GM12891 (cell line): ENCODE data around the gene CRB3.

Experiments used
- DNase-seq: peaks from one replicate; pipeline ENCODE4 v3.0.0; 2011; ENCODE audit warnings: low spot score; ENCODE audit not compliant: insufficient read length
- FAIRE-seq: peaks from 2 replicates; lab custom pipeline; 2011; peaks lifted over from hg19 to GRCh38; lab: Jason Lieb, UNC
- PAX5 ChIP-seq: IDR thresholded peaks from 2 replicates; pipeline ENCODE4 v1.6.1; 2011; ENCODE audit warnings: low read length, moderate library complexity, mild to moderate bottlenecking; ENCODE audit not compliant: insufficient read depth, severe bottlenecking
- POLR2A ChIP-seq: IDR thresholded peaks from 2 replicates; pipeline ENCODE4 v1.6.1; 2011; ENCODE audit warnings: low read depth, low read length, control low read depth
- POLR2AphosphoS5 ChIP-seq: IDR thresholded peaks from 2 replicates; pipeline ENCODE4 v1.6.1; 2011; ENCODE audit warnings: low read depth, low read length, control low read depth
- POU2F2 ChIP-seq: IDR thresholded peaks from 2 replicates; pipeline ENCODE4 v1.6.1; 2011; ENCODE audit warnings: low read depth, mild to moderate bottlenecking, control low read depth, low read length, moderate library complexity
- SPI1 ChIP-seq: IDR thresholded peaks from 2 replicates; pipeline ENCODE4 v1.6.1; 2011; ENCODE audit warnings: low read depth, low read length, control low read depth
- TAF1 ChIP-seq: IDR thresholded peaks from 2 replicates; pipeline ENCODE4 v1.6.1; 2011; ENCODE audit warnings: low read depth, low read length, control low read depth

The CRB3 gene

DNA sequence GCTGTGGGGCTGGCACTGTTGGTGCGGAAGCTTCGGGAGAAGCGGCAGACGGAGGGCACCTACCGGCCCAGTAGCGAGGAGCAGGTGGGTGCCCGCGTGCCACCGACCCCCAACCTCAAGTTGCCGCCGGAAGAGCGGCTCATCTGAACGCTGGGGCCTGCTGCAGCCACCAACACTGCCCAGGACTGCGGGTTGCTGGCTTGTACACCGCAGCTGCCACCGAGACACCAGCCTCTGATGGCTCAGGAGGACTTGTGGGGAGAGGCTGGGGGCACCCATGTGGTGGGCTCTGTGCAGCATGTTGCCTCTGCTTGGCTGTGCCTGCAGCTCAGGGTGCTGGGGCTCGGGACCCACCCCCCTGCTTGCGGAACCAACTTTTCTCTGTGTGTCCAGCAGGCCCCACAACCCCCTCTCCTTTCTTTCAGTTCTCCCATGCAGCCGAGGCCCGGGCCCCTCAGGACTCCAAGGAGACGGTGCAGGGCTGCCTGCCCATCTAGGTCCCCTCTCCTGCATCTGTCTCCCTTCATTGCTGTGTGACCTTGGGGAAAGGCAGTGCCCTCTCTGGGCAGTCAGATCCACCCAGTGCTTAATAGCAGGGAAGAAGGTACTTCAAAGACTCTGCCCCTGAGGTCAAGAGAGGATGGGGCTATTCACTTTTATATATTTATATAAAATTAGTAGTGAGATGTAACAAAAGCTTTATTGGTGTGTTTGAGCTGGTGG, 2.6 kb downstream of the CRB3 start:
- TF ChIP-seq POU2F2 (no peak), TAF1 (no peak), SPI1 (no peak), PAX5 (no peak), POLR2A (no peak), POLR2AphosphoS5 (peak; percentile 46; the same call in 1 of the 2 replicates)
- FAIRE-seq (no peak), DNase-seq (no peak)

DNA sequence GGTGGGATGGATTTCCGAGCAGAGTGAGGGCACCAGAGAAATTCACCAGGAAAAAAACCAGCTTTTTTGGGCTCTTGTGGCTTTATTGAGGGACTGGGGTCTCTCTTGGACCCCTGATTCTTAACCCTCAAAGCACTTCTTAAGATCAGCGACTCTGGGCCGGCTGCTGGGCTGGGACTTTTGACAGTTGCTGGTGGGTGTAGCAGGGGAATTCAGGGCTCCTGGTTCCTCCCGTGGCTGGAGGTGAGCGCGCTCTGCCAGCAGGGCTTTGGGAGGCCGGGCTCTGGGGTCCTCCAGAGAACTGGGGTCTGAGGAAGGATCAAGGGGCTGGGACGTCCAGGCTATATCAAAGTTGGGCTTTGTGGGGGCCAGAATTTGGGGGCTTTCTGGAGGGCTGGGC, 3.3 kb downstream of the CRB3 start:
- FAIRE-seq, result no peak
- TF ChIP-seq POU2F2, result no peak
- TF ChIP-seq PAX5, result no peak
- no peak for TF ChIP-seq POLR2AphosphoS5
- no peak for TF ChIP-seq SPI1
- TF ChIP-seq POLR2A, result no peak
- no peak for DNase-seq

GRCh38 chr19:6470173-6470572, 6.1 kb downstream of the CRB3 start:
- DNase-seq (no peak), FAIRE-seq (no peak)
- TF ChIP-seq PAX5 (no peak), SPI1 (no peak), TAF1 (no peak), POLR2A (no peak), POLR2AphosphoS5 (no peak), POU2F2 (no peak)

GRCh38 chr19:6471076-6471475, 7.0 kb downstream of the CRB3 start:
- FAIRE-seq, result no peak

DNA sequence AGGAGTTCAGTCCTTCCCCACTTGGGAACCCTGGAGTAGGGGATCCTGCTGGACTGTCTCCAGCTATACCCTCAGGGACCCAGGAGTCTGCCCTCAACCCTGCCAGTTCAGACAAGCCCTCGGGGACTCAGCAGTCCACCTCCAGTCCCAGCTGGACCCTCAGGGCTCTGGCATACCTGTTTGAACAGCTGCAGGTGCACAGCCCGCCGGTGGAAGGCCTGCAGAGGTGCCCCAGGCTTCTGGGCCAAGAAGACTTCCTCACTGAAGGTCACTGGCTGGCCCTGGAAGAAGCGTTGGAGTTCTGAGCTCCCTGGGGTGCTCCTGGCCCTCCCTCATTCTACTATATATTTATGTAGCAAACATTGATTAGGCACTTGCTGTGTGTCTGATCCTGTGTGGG, 8.6 kb downstream of the CRB3 start:
- FAIRE-seq (no peak), DNase-seq (no peak)
- TF ChIP-seq POLR2AphosphoS5, result no peak
- TF ChIP-seq SPI1, result no peak
- no peak for TF ChIP-seq PAX5
- TF ChIP-seq POU2F2, result no peak

More at GRCh38 chr19:6471076-6471475, 7.0 kb downstream of the CRB3 start:
- no peak for DNase-seq
- TF ChIP-seq SPI1 (no peak), PAX5 (no peak), POLR2AphosphoS5 (no peak), TAF1 (no peak), POLR2A (no peak), POU2F2 (no peak)

- TF ChIP-seq POU2F2 (no peak), PAX5 (no peak)
- no peak for DNase-seq
- no peak for FAIRE-seq
Observed at GRCh38 chr19:6473647-6474046, 9.6 kb downstream of the CRB3 start.

- TF ChIP-seq POU2F2 (no peak), PAX5 (no peak), TAF1 (no peak)
- no peak for DNase-seq
- no peak for FAIRE-seq
Observed at GRCh38 chr19:6475321-6476108, 11.4 kb downstream of the CRB3 start.

DNA sequence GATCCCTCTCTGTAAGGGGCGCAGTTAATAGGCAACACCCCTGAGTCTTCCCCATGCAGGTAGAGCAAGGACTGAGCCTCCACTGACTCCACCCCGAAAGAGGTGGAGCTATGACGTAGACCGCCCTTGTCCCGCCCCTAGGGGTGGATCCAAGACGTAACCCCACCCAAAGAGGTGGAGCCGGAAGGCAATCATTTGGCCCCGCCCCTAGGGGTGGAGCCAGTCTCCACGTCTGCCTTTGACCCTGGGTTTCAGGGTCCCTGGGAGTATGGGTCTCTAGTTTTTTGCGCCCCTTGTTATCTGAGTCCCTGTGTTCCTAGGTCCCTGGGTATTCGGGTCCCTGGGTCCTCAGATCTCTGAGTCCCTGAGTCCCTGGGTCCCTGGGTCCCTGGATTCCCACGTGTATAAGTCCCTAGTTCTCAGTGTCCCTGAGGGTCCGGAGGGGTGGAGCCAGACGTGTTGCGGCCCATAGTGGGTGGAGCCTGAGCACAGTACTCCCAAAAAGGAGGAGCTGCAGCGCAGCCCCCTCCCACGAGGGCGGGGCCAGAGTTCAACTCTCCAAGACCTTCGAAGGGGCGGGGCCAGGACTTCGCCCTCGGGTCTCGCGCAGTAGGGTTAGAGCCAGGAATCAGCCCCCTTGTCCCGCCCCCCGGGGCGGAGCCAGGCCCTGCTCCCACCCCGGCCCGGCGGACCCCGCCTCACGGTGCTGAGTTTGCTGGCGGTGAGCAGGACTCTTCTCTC, 12.3 kb downstream of the CRB3 start:
- DNase-seq (peak; percentile 78), FAIRE-seq (peak; percentile 91)

DNA sequence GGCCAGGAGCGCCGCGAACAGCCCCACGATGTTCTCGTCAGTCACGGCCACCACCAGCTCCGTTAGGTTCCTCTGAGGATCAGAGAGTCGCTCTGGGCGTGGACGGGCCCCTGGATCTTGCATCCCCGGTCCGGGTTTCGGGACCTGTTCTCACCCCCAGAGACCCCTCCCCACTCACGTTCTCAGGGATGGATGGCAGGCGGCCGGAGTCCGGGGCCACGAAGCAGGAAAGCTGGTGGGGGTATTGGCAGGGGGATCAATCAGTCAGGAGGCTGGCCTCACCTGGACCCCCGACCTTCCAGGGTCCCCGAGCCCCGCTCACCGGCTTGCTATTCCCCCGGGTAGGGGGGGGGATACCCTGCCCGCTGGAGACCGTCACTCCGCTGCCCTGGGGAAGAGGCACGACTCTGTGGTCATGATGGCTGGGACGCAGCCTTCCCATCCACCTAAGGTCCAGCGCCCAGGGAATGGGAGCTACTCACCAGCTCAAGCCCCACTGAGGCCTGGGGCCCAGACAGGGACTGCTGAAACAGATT, 12.9 kb downstream of the CRB3 start:
- TF ChIP-seq PAX5 (no peak), POLR2A (no peak), POU2F2 (no peak), SPI1 (no peak), TAF1 (no peak), POLR2AphosphoS5 (no peak)
- FAIRE-seq (no peak), DNase-seq (no peak)

More for the DNA sequence above, 12.3 kb downstream of the CRB3 start:
- TF ChIP-seq POU2F2 (no peak), TAF1 (no peak), POLR2AphosphoS5 (no peak), SPI1 (no peak), POLR2A (no peak), PAX5 (no peak)
